ENCODE measurements around the gene SORL1-AS1.
"Not testable (repeated sequence)": the region's sequence is repeated elsewhere in the genome, so short reads cannot be mapped to it uniquely, and the experiment has no call there.

Gene SORL1-AS1

GRCh38 chr11:121427400-121427744 is 25.4 kb downstream of the SORL1-AS1 start:
- no peak for DNase-seq (ENCODE audit: low spot score)

- peak; percentile 74 for DNase-seq (ENCODE audit: low spot score)
Measured at GRCh38 chr11:121426476-121427399, 26.0 kb downstream of the SORL1-AS1 start.

DNA sequence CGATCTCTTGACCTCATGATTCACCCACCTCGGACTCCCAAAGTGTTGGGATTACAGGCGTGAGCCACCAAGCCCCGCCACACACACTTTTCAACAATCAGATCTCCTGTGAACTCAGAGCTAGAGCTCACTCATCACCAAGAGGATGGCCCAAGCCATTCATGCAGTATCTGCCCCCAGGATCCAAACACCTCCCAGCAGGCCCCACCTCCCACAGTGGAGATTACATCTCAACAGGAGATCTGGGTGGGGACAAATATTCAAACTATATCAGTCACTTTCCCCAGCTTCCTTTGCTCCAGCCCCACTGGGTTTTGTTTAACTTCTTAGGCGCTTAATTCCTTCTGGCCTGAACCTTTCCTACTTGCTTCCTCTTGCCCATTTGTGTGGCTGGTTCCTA is 26.9 kb downstream of the SORL1-AS1 start:
- no peak for DNase-seq (ENCODE audit: low spot score)

GRCh38 chr11:121422675-121423074 is 30.1 kb downstream of the SORL1-AS1 start:
- DNase-seq (ENCODE audit: low spot score), result no peak

DNA sequence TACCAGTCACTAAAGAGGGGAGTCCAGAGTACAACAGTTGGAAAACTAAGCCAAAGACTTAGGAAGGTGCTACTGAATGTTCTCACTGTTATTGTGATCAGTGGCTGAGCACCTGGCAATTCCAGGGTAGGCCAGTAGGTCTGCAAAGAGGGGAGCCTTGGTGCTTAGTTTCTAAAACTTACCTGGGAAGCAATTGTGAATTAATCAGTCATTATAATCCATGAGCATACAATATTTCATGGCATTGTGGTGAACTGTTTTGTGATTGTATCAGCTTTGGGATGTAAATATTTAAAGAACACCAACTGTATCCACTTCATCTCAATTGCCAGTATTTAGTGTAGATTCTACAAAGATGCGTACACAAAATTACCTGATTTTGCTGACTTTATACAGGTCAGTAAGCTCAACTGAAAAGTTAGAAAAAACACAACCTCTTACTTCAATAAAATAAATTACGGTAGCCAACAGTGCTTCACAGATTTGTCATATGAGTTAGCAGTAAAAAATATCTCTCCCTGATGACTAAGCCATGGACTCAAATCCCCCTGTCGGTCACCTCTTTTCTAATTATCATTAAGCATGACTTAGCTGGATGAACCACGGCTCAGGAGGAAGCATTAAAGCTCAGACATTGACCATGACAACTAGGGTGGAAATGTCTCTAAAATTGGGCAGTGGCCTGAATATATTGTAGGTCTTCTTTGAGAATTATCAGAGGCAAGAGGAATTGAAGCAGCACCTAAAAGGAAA is 31.4 kb downstream of the SORL1-AS1 start:
- DNase-seq (ENCODE audit: low spot score), result no peak

- no peak for DNase-seq (ENCODE audit: low spot score)
Measured at GRCh38 chr11:121420398-121420797, 32.4 kb downstream of the SORL1-AS1 start.

- DNase-seq (ENCODE audit: low spot score), result no peak
Measured at GRCh38 chr11:121419836-121420235, 32.9 kb downstream of the SORL1-AS1 start.

DNA sequence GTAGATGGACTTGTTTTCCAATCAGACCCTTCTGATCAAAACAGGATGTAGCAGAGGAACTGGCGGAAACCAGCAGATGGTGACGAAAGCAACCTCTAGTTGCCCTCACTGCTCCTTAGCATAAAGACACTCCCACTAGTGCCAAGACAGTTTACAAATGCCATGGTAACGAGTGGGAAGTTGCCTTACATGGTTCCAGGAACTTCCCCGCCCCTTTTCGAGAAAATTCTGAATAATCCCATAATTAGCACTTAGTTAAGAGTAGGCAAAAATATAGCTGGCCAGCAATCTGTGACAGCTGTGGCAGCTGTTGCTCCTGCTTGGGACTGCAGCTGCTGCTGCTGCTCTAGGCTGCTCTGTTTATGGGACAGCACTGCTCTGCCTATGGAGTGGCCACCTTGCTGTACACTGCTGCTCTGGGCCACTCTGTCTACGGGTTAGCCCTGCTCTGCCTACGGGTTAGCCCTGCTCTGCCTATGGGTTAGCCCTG is 34.1 kb downstream of the SORL1-AS1 start:
- no peak for DNase-seq (ENCODE audit: low spot score)

DNA sequence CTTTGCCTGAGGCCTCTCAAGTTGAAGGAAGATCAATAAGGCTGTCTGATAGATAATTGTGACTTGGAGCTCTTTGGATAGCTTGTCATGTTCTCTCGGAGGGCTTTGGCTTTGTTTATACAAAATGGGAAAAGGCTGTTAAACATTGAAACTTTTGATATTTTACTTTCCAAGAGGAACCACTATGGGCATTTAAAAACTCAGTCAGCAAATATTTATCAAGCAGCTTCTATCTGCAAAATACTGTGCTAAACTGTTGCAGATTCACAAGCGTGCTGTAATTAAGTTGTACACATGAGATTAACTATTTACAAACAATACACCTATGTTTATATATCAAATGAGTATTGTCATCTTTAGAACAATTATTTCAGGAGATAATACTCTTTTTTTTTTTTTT is 35.2 kb downstream of the SORL1-AS1 start:
- no peak for DNase-seq (ENCODE audit: low spot score)

DNA sequence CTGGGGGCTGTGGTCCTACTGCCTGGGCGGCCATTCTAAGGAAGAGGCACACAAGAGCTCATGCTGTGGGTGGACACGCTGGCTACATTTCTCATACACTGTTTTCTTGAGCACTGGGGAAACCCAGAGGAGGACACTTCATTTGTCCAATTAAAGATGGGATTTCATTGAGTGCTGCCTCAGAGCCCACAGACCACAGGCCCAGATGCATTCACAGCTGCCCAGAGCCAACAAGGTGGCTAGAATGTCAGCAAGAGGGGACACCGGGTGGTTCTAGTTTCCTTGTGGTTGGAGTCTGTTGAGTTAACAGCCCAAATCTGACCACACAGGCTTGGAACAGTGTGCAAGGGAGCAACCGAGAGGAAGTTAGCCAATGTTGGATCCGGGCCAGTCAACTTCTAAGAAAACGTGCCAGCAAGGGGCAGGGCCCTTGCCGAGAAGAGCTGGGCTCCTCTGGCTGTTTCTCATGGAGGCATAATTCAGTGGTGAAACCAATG is 35.7 kb downstream of the SORL1-AS1 start:
- DNase-seq (ENCODE audit: low spot score), result no peak

GRCh38 chr11:121415856-121416255 is 36.9 kb downstream of the SORL1-AS1 start:
- DNase-seq (ENCODE audit: low spot score), result no peak

DNA sequence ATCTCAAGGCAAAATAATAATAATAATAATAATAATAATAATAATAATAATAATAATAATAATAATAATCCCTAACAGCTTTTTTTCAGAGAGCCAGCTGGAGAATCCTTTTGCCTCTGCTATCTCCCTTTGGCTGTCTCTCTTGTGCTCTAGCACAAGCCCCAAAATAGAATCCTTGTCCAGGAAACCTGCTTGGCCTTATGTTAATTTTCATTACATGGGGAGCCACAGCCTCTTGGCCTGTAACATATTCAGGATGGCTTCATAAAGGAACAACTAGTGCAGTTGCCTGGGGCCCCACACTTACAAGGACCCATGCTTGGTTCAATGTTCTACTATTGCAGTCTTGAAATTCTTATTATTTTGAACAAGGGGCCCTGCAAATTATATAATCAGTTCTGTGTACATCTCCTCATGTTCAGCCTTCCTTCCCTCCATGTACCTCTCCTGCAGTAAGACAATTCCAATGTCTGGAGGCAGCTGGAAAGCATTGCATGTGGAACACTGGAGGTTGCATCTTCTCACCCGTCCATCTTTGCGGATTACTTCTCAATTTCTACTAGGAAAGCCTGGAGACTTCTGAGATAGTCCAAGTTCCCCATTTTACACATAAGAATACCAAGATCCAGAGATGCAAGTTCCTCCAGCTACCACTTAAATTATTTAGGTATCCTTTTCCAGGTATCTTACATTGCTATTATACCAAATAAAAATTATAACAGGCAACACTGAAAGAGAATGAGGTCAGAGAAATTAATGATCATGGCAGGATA is 38.4 kb downstream of the SORL1-AS1 start:
- DNase-seq (ENCODE audit: low spot score), result no peak

DNA sequence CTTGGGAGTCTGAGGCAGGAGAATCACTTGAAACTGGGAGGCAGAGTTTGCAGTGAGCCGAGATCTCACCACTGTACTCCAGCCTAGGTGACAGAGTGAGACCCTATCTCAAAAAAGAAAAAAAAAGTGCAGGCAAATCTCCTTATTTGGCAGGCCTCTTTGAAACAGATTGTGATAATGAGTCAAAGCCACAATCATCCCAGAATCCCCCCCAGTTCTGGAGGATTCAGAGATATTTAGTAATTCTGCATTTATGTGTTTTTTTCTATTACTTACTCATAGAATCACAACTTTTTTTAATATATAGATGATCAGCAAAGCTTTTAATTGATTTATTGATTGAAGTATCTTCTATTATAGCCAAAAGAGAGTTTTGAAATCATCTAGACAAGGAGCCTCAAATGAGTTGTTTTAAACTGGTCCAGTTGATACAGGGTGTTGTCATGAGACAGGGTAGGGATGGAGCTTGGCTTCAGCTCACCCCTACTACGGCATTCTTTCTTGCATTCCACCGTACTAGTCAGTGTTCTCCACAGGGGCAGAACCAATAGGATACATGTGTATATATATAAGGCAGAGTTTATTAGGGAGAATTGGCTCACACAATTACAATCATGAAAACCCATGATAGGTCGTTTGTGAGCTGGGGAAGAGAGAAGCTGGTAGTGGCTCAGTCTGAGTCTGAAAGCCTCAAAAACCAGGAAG is 39.9 kb downstream of the SORL1-AS1 start:
- DNase-seq (ENCODE audit: low spot score), result no peak

GRCh38 chr11:121412000-121412587 is 40.7 kb downstream of the SORL1-AS1 start:
- DNase-seq (ENCODE audit: low spot score), result no peak

GRCh38 chr11:121411330-121411729 is 41.4 kb downstream of the SORL1-AS1 start:
- DNase-seq (ENCODE audit: low spot score), result not testable (repeated sequence)

DNA sequence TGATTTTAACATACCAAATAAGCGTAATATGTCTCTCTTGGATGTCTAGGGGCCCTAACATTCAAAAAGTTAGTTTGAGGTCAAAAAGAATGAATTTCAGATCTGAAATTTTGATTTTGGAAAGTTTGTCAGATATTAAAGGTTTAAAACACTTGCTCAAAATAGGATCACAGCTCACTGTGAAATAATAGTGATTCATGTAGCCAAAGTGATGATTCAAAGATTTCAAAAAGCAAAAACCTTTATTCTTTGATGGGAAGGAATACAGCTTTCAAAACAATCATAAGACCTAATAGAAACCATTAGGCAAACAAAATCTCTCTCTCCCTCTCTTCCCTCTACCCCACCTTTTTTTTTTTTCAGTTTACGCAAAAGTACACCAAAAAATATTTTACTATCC is 42.7 kb downstream of the SORL1-AS1 start:
- DNase-seq (ENCODE audit: low spot score), result not testable (repeated sequence)

- no peak for DNase-seq (ENCODE audit: low spot score)
Measured at GRCh38 chr11:121408830-121409229, 43.9 kb downstream of the SORL1-AS1 start.

DNA sequence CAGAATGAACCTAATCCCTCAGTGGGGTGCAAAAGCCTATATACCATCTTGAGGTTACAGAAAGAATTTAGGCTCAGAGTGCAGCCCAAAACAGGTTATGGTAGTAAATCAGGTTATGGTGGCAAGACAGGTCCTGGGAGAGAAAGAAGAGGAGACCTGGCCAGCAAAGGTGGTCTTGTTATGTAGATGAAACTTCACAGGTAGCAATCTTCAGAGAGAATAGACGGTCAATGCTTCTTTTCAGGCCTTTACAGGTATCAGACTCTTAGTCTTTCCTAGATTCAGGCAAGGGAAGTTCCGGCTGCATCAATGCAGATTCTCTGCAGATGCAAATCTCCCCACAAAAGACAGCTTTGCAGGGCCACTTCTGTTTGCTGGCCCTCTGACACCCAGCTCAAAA is 46.5 kb downstream of the SORL1-AS1 start:
- no peak for DNase-seq (ENCODE audit: low spot score)

GRCh38 chr11:121405646-121406045 is 47.1 kb downstream of the SORL1-AS1 start:
- no peak for DNase-seq (ENCODE audit: low spot score)

GRCh38 chr11:121394785-121395184 is 58.0 kb downstream of the SORL1-AS1 start:
- no peak for DNase-seq (ENCODE audit: low spot score)

- no peak for DNase-seq (ENCODE audit: low spot score)
Measured at GRCh38 chr11:121393855-121394254, 58.9 kb downstream of the SORL1-AS1 start.
